ENCODE results near the gene HELZ2.
"Not testable (repeated sequence)": the region's sequence is repeated elsewhere in the genome, so short reads cannot be mapped to it uniquely, and the experiment has no call there.

HELZ2 gene

GRCh38 chr20:63566395-63567135, 7.5 kb downstream of the HELZ2 start:
- FAIRE-seq: peak; percentile 99
- DNase-seq (ENCODE audit: low spot score): no peak

GRCh38 chr20:63565699-63566335, 8.2 kb downstream of the HELZ2 start:
- no peak for DNase-seq (ENCODE audit: low spot score)
- FAIRE-seq: no peak

- DNase-seq (ENCODE audit: low spot score): no peak
- no peak for FAIRE-seq
These were observed 8.9 kb downstream of the HELZ2 start for GRCh38 chr20:63565021-63565698.

GRCh38 chr20:63564036-63564810, 9.8 kb downstream of the HELZ2 start:
- FAIRE-seq (no peak), DNase-seq (ENCODE audit: low spot score) (no peak)

- peak; percentile 46 for FAIRE-seq
- no peak for DNase-seq (ENCODE audit: low spot score)
These were observed 10.7 kb downstream of the HELZ2 start for GRCh38 chr20:63563225-63563935.

GRCh38 chr20:63562461-63563224, 11.4 kb downstream of the HELZ2 start:
- no peak for FAIRE-seq
- no peak for DNase-seq (ENCODE audit: low spot score)

- DNase-seq (ENCODE audit: low spot score): no peak
- no peak for FAIRE-seq
These were observed 12.2 kb downstream of the HELZ2 start for GRCh38 chr20:63561624-63562396.

GRCh38 chr20:63560856-63561609, 13.0 kb downstream of the HELZ2 start:
- FAIRE-seq (no peak), DNase-seq (ENCODE audit: low spot score) (no peak)

- DNase-seq (ENCODE audit: low spot score): no peak
These were observed 13.7 kb downstream of the HELZ2 start for GRCh38 chr20:63560333-63560805.

GRCh38 chr20:63559485-63560332, 14.3 kb downstream of the HELZ2 start:
- peak; percentile 90 for FAIRE-seq
- not testable (repeated sequence) for DNase-seq (ENCODE audit: low spot score)

More at GRCh38 chr20:63560333-63560805, 13.7 kb downstream of the HELZ2 start:
- FAIRE-seq: peak; percentile 77

- DNase-seq (ENCODE audit: low spot score) (no peak), FAIRE-seq (peak; percentile 61)
These were observed 15.1 kb downstream of the HELZ2 start for GRCh38 chr20:63558804-63559484.

GRCh38 chr20:63557481-63557891, 16.6 kb downstream of the HELZ2 start:
- FAIRE-seq: no peak
- DNase-seq (ENCODE audit: low spot score): no peak

GRCh38 chr20:63556873-63557478, 17.1 kb downstream of the HELZ2 start:
- peak; percentile 58 for FAIRE-seq
- DNase-seq (ENCODE audit: low spot score): no peak

GRCh38 chr20:63555661-63556381, 18.2 kb downstream of the HELZ2 start:
- DNase-seq (ENCODE audit: low spot score) (no peak), FAIRE-seq (peak; percentile 53)

GRCh38 chr20:63554361-63555278, 19.4 kb downstream of the HELZ2 start:
- no peak for FAIRE-seq
- no peak for DNase-seq (ENCODE audit: low spot score)

Data from urothelium cell line (cell line).